H9 (cell line): ENCODE results near the gene ITPK1. TPM values are rescaled to one million over a fixed set of nuclear protein-coding genes. Genes with fewer than 3 reads are reported as not detected.

Source experiments
- DNase-seq: peaks from one replicate; pipeline ENCODE4 v3.0.0-alpha.2; 2017
- H2AFZ ChIP-seq: one replicate; pipeline ENCODE4 v1.6.1; 2013; ENCODE audit warnings: mild to moderate bottlenecking, low read length, control low read depth, moderate library complexity
- H2AK5ac ChIP-seq: 2 replicates; pipeline ENCODE4 v1.6.1; 2013; ENCODE audit warnings: low read length, control low read depth, mixed read lengths; ENCODE audit not compliant: insufficient read length
- H2BK120ac ChIP-seq: one replicate; pipeline ENCODE4 v1.6.1; 2013; ENCODE audit warnings: low read depth, mild to moderate bottlenecking, low read length, control low read depth, inconsistent platforms; ENCODE audit not compliant: poor library complexity, severe bottlenecking
- H2BK12ac ChIP-seq: 2 replicates; pipeline ENCODE4 v1.6.1; 2013; ENCODE audit warnings: low read length, control low read depth, mixed read lengths, low read depth; ENCODE audit not compliant: insufficient read length
- H2BK15ac ChIP-seq: 2 replicates; pipeline ENCODE4 v1.6.1; 2013; ENCODE audit warnings: low read depth, low read length, control low read depth
- H2BK20ac ChIP-seq: one replicate; pipeline ENCODE4 v1.6.1; 2013; ENCODE audit warnings: low read depth, mild to moderate bottlenecking, low read length, control low read depth, inconsistent platforms; ENCODE audit not compliant: poor library complexity, severe bottlenecking
- H2BK5ac ChIP-seq: 2 replicates; pipeline ENCODE4 v1.6.1; 2013; ENCODE audit warnings: low read length, control low read depth, mixed read lengths; ENCODE audit not compliant: insufficient read length
- H3K14ac ChIP-seq: 2 replicates; pipeline ENCODE4 v1.6.1; 2013; ENCODE audit warnings: low read length, control low read depth; ENCODE audit not compliant: insufficient read depth
- H3K18ac ChIP-seq: 2 replicates; pipeline ENCODE4 v1.6.1; 2013; ENCODE audit warnings: low read depth, mild to moderate bottlenecking, mixed read lengths, low read length, control low read depth; ENCODE audit not compliant: insufficient read length
- H3K23ac ChIP-seq: 2 replicates; pipeline ENCODE4 v1.6.1; 2013; ENCODE audit warnings: low read length, control low read depth, mixed read lengths, low read depth; ENCODE audit not compliant: insufficient read length
- H3K23me2 ChIP-seq: 2 replicates; pipeline ENCODE4 v1.6.1; 2013; ENCODE audit warnings: low read depth, mild to moderate bottlenecking, mixed read lengths, low read length, control low read depth; ENCODE audit not compliant: insufficient read length, poor library complexity, severe bottlenecking
- H3K27ac ChIP-seq: 2 replicates; pipeline ENCODE4 v1.5.1; 2013; ENCODE audit warnings: low read length, control low read depth, mixed read lengths, low read depth; ENCODE audit not compliant: insufficient read length
- H3K27me3 ChIP-seq: 2 replicates; pipeline ENCODE4 v1.6.1; 2013; ENCODE audit warnings: low read length, control low read depth, inconsistent platforms; ENCODE audit not compliant: insufficient read depth
- H3K4ac ChIP-seq: 2 replicates; pipeline ENCODE4 v1.6.1; 2013; ENCODE audit warnings: low read depth, mild to moderate bottlenecking, control low read depth, inconsistent platforms, low read length, moderate library complexity
- H3K4me1 ChIP-seq: 2 replicates; pipeline ENCODE4 v1.6.1; 2013; ENCODE audit warnings: low read length, control low read depth, inconsistent platforms; ENCODE audit not compliant: insufficient read depth
- H3K4me2 ChIP-seq: 2 replicates; pipeline ENCODE4 v1.6.1; 2013; ENCODE audit warnings: low read length, control low read depth, mixed read lengths; ENCODE audit not compliant: insufficient read length, insufficient read depth
- H3K56ac ChIP-seq: 2 replicates; pipeline ENCODE4 v1.6.1; 2013; ENCODE audit warnings: low read depth, mild to moderate bottlenecking, mixed read lengths, low read length, control low read depth; ENCODE audit not compliant: insufficient read length
- H3K79me1 ChIP-seq: 2 replicates; pipeline ENCODE4 v1.6.1; 2013; ENCODE audit warnings: low read depth, mild to moderate bottlenecking, moderate library complexity, low read length, control low read depth, inconsistent platforms; ENCODE audit not compliant: insufficient read depth, poor library complexity, severe bottlenecking
- H3K79me2 ChIP-seq: 2 replicates; pipeline ENCODE4 v1.6.1; 2013; ENCODE audit warnings: low read length, control low read depth, inconsistent platforms; ENCODE audit not compliant: insufficient read depth
- H3K9ac ChIP-seq: 2 replicates; pipeline ENCODE4 v1.6.1; 2013; ENCODE audit warnings: low read length, control low read depth, mixed read lengths; ENCODE audit not compliant: insufficient read length; ENCODE audit errors: extremely low read depth
- H3K9me3 ChIP-seq: one replicate; pipeline ENCODE4 v1.6.1; 2013; ENCODE audit warnings: low read depth, low read length, inconsistent platforms; ENCODE audit not compliant: control insufficient read depth
- H3T11ph ChIP-seq: one replicate; pipeline ENCODE4 v1.6.1; 2013; ENCODE audit warnings: mild to moderate bottlenecking, low read length, control low read depth, inconsistent platforms
- H4K20me1 ChIP-seq: one replicate; pipeline ENCODE4 v1.6.1; 2013; ENCODE audit not compliant: control insufficient read depth, insufficient read length, insufficient read depth
- H4K5ac ChIP-seq: 2 replicates; pipeline ENCODE4 v1.6.1; 2013; ENCODE audit warnings: low read depth, mild to moderate bottlenecking, mixed read lengths, low read length, control low read depth; ENCODE audit not compliant: insufficient read length
- H4K8ac ChIP-seq: replicated peaks from 2 replicates; pipeline ENCODE4 v1.6.1; 2013; ENCODE audit warnings: low read length, control low read depth, mixed read lengths, low read depth; ENCODE audit not compliant: insufficient read length
- H4K91ac ChIP-seq: 2 replicates; pipeline ENCODE4 v1.6.1; 2013; ENCODE audit warnings: low read depth, mild to moderate bottlenecking, moderate library complexity, mixed read lengths, low read length, control low read depth; ENCODE audit not compliant: insufficient read length
- H3K27ac Mint-ChIP-seq, 3 experiments: 2 replicates in 2 of 3; 3 replicates in 1 of 3; pipeline ENCODE4 v1.8.0; 2020 to 2021; ENCODE audit warnings: mixed read lengths in 3 of 3, mild to moderate bottlenecking in 1 of 3, moderate library complexity in 1 of 3
- H3K27me3 Mint-ChIP-seq: 2 replicates; pipeline ENCODE4 v1.8.0; 2021; ENCODE audit warnings: low read depth, mild to moderate bottlenecking, moderate library complexity, mixed read lengths
- H3K36me3 Mint-ChIP-seq, 3 experiments: 2 replicates in 2 of 3; 3 replicates in 1 of 3; pipeline ENCODE4 v1.8.0; 2020 to 2021; ENCODE audit warnings: low read depth in 3 of 3, mixed read lengths in 3 of 3; ENCODE audit not compliant: insufficient read depth in 1 of 3
- H3K4me1 Mint-ChIP-seq, 2 experiments: 2 replicates each; pipeline ENCODE4 v1.8.0; 2020; ENCODE audit warnings: mixed read lengths in 2 of 2
- H3K4me3 Mint-ChIP-seq, 2 experiments: 2 replicates in 1 of 2; 3 replicates in 1 of 2; pipeline ENCODE4 v1.8.0; 2020 to 2021; ENCODE audit warnings: mild to moderate bottlenecking in 2 of 2, mixed read lengths in 2 of 2, moderate library complexity in 1 of 2
- H3K9me3 Mint-ChIP-seq, 2 experiments: 2 replicates in 1 of 2; 3 replicates in 1 of 2; pipeline ENCODE4 v1.8.0; 2020; ENCODE audit warnings: mild to moderate bottlenecking in 2 of 2, mixed read lengths in 2 of 2, moderate library complexity in 1 of 2
- CTCF ChIP-seq: fragments of 200-600 bp; sonication (generic); conservative IDR thresholded peaks from 3 replicates; pipeline ENCODE4 v1.8.0; 2021; ENCODE audit warnings: antibody characterized with exemption, mild to moderate bottlenecking
- WGBS: extraction: QIAGEN DNeasy Blood & Tissue Kit; methylation state at CpG from one replicate; pipeline ENCODE4 v1.1.7; 2013; ENCODE audit warnings: missing lambda C conversion rate, low lambda C conversion rate, mixed read lengths; ENCODE audit not compliant: insufficient read length; ENCODE audit errors: extremely low coverage; 5-methylcytosine and 5-hydroxymethylcytosine counted together
- total RNA-seq: library from RNA; stranded (reverse); gene quantifications from 2 replicates; pipeline ENCODE4 v1.2.1, GENCODE V29; 2021

Gene ITPK1
- total RNA-seq, 1 experiment from 2014 or later = 92.7 TPM

- no CpG with 5 or more reads among the region's 2 CpGs for WGBS
- Histone ChIP-seq H3T11ph (no peak overlapping the region), H3K4me1 (no peaks in the 10 kb centered on the region), H3K27ac (no peak overlapping the region), H4K5ac (no peak overlapping the region), H3K9ac (no peak overlapping the region), H3K4me2 (no peak overlapping the region), H2BK15ac (no peak overlapping the region), H2BK120ac (no peak overlapping the region), H2BK5ac (no peak overlapping the region), H3K79me2 (no peaks in the 10 kb centered on the region), H4K20me1 (no peaks in the 10 kb centered on the region), H3K4ac (no peak overlapping the region), H4K8ac (no peak overlapping the region), H4K91ac (no peak overlapping the region), H3K9me3 (no peaks in the 10 kb centered on the region), H2BK20ac (no peak overlapping the region), H2BK12ac (no peak overlapping the region), H2AK5ac (no peak overlapping the region), H3K79me1 (no peaks in the 10 kb centered on the region), H2AFZ (no peak overlapping the region), H3K14ac (no peak overlapping the region), H3K23ac (no peak overlapping the region), H3K18ac (no peak overlapping the region), H3K27me3 (no peaks in the 10 kb centered on the region), H3K56ac (no peak overlapping the region), H3K23me2 (no peaks in the 10 kb centered on the region)
- Mint-ChIP-seq H3K4me1 (peaks cover 3 to 6% of the 10 kb centered on the region in 2 experiments), H3K27me3 (no peaks in the 10 kb centered on the region; the same call in 1 of the 2 replicates), H3K9me3 (no peaks in the 10 kb centered on the region), H3K36me3 (no peaks in the 10 kb centered on the region; a peak in 1 of 7 replicates), H3K4me3 (no peak overlapping the region), H3K27ac (no peak overlapping the region)
- DNase-seq = no peak
- TF ChIP-seq CTCF = no peak
These were observed 39.9 kb upstream of the ITPK1 start for GRCh38 chr14:93155667-93156066.
